NCI-H524 (cell line): ENCODE results near the gene PCSK6.

Experiments
- DNase-seq, 2 experiments: peaks; one replicate each; lab custom pipeline; 2025; lab: John Stamatoyannopoulos, UW

PCSK6 gene

DNA sequence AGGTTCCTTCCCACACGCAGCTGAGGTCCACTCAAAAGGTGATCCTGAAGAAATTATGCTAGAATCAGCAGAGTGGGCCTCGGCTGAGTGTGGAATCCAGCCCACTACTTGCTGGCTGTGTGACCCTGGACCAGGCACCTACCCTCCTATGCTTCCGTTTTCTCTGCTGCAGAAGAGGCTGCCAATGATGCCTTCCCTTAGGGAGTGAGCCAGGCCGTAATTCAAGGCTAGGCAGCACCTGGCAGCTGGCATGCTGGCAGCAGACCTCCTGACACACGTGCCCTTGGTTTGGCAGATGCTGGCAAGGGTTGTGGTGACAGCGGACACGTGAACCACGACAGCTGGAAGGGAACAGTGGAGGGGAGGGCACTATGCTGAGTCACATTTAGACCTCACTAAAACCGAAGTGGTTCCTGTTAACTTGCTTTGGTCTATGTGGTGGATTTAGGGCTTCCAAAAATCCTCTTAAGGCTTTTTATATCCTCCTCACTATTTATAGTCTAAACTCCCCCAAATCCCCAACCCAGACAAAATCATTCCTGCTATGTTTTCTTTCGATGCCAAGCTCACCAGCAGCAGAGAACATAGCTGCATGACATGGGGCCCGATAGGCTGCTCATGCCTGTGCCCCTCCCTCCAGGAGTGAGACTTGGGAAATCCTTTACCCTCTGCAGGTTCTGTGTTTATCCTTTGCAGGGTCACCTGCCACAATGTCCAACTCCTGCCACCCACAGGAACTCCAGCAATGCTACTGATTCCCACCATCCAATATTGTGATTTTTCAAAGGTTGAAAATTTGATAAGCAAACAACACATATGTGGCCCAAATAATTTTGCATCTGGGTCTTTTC is 10.6 kb upstream of the PCSK6 start:
- DNase-seq, result peak; percentile 73 to 93

DNA sequence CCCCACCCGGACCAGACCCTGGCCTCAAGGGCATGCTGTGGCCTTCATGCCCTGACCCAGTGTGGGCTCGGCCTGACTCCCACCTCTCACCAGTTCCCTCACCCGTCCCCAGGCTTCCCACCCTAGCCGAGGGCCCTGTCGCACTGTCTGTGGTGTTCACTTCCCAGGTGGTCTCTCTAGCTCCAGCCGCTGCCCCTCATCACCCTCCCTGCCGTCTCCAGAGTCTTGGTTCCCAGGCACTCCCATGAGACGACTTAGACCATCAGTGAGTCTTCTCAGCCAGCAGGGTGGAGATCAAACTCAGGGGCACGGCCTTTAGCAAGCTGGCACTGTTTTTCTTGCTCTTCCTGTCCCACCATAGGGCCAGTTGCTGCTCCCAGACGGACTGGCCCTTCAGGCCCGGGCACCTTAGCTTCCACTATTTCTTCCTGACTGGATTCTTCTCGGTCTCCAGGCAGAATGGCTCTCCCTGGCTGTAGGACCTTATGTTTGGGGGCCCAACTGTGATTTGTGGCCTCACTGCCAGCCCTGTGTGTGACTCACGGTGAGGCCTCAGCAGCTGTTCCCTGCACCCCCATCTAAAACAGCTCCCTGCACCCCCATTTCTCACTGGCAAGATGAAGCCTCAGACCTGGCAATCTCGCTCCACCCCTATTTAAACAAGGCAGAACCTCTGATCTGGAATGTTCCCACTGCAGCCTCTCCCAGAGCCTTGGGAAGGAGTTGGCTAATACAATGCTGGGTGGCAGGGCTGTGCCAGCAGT is 9.4 kb upstream of the PCSK6 start:
- DNase-seq, result no peak

GRCh38 chr15:101498076-101498716 is 8.7 kb upstream of the PCSK6 start:
- no peak for DNase-seq

- no peak for DNase-seq
Observed at GRCh38 chr15:101497484-101498034, 8.1 kb upstream of the PCSK6 start.

DNA sequence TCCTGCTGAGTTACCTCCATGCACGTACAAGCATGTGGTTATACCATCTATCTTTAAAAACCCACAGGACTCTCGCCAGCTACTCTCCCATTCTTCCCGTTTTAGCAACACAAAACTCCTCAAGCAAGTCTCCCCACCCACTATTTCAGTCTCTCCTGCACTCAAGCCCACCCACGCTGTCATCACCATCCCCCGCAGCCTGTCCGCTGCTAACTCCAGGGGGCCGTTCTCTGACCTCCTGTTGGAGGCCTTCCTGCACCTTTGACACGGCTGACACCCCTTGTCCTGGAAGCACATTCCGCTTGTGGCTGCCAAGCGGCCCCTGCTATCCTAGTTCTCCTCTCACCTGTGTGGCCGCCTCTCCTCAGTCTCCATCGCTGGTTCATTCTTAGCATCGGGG is 7.5 kb upstream of the PCSK6 start:
- no peak for DNase-seq

- DNase-seq, result peak in 1 of 2 experiments; percentile 30
Observed at GRCh38 chr15:101496198-101496986, 6.9 kb upstream of the PCSK6 start.

- no peak for DNase-seq
Observed at GRCh38 chr15:101495334-101496197, 6.1 kb upstream of the PCSK6 start.

GRCh38 chr15:101494251-101494796 is 4.8 kb upstream of the PCSK6 start:
- no peak for DNase-seq

- no peak for DNase-seq
Observed at GRCh38 chr15:101492766-101493692, 3.5 kb upstream of the PCSK6 start.

DNA sequence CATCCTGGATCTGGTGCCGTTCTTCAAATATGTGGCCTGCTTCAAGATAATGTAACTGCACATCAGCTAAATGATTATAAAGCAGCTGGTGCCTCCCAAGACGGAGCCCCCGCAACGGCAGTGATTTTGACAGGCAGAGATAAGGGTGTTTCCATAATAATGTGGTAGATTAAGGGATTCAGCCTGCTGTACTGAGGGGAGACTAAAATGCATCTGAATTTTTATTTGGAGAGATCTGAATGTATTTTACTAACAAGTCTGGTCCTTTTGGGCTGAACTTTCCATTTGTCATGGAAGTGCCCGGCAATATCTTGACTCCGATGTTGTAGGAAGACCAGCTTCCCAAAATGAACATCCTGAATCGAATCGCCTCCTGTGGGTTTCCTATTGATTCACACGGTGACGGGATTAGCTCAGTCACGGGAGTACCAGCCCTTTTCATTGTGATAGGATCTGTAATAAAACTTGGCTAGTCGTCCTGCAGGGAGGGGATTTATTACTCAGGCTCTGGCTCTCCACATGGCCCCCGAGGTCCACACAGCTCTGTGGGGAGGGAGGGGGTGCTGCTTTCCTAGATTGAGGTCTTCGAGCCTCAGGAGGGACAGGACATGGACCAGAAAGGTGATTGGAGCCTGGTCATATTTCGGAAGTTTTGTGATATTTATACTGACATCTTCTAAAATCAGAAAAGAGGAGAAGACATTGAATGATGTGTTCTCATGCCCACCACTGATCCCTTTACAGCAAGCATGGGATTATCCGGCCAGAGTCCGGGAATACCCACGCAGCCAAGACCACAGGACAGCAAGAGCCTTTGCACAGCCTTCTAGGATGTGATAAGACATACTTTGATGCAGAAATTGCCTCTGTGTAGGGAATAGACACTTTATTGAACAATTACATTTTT is 2.5 kb upstream of the PCSK6 start:
- no peak for DNase-seq

- no peak for DNase-seq
Observed at GRCh38 chr15:101490922-101491733, 1.6 kb upstream of the PCSK6 start.

- DNase-seq, result no peak
Observed at GRCh38 chr15:101490408-101490891, 943 bp upstream of the PCSK6 start.

GRCh38 chr15:101489237-101489598 is 289 bp downstream of the PCSK6 start:
- DNase-seq, result peak in 1 of 2 experiments; percentile 36

DNA sequence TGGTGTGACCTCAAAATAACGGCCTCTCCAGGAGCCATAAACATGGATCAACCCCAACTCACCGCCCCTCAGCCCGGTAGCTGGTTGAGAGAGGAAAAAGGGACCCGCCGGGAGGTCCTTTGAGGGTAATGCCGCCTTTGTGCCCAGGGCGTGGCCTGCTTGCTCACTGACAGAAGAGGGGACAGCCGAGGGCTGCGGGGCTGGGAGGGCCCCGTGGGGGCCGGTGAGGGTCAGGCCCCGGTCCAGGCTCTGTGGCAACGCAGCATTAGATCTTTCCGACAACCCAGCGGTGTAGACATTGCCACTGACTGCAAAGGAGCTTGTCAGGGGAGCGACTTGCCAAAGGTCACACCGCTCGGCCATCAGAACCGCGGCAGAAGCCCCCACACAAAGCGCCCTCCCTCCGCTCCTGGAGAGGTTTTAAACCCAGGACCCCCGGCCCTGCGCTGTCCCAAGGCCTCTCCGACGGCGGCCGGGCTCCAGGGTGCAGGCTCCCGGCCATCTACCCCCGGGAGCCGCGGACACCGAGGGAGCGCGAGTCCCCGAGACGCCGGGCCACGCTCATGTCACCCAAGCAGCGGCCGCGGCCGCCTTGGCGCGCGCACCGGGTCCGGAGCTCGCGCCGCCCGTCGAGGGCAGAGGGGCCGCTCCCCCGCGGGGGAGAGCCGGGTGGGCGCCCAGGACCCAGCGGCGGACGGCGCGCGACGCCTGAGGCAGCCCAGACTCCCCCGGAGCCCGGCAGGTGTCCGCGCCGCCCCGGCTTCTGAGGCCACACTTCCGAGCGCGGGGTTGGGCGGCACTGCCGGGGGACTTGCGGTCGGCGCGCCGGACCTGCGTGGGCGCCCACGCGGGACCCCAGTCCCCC is 975 bp downstream of the PCSK6 start:
- no peak for DNase-seq

DNA sequence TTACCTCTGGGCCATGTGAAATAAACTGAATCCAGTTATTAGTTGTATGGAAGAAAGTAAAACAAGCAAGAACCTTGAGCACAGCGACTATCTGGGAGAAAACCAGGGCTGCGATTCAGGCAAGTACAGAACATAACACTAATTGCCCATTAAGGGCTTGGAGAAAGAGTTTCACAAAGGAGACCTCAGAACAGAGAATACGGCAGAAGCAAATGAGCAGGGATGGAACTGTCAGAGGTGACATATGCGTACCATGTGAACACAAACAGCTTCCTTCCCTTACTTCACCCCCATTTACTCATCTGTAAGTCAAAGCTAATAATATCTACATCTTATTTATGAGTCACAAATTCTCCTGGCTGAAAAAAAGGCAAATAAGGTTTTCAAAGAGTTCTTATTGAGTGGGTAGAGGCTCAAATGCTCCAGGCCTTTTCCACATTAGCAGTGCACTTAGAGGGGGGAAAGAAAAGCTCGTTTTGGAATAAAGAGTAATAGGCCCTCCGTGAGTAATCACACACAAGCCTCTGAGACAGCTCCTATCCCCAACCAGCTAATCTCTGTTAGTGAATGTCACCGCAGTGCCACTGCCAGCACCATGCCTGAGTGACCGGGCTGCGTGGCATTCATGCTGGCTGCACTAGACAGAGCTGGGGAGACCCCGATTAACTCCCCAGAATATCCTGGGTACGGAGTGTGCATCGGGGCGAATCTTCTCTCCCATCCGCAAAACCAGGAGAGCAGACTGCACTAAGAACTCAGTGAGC is 2.6 kb downstream of the PCSK6 start:
- DNase-seq, result no peak
